Measurements from ENCODE around the gene NRG3.

GRCh38 chr10:82943142-82943541 is 1068.1 kb downstream of the NRG3 start:
- TF ChIP-seq CTCF (IDR thresholded peaks at IDR 0.05) (no peak), POLR2A (IDR thresholded peaks at IDR 0.05) (no peak)
